Right lobe of liver (tissue), 4 donors: ENCODE results near the gene ATXN2L.

Source experiments
- CTCF ChIP-seq, 4 donors: fragments of 200-600 bp in 3 of 4; fragments of 450-650 bp in 1 of 4; IDR thresholded peaks; one replicate each; pipeline versions ENCODE4 v1.5.1 to v1.8.0; 2016 to 2022; ENCODE audit warnings: antibody characterized with exemption in 4 of 4, mild to moderate bottlenecking in 2 of 4
- POLR2A ChIP-seq: fragments of 450-650 bp; IDR thresholded peaks from one replicate; pipeline ENCODE4 v1.6.1; 2017; ENCODE audit warnings: antibody characterized with exemption, mild to moderate bottlenecking
- donor health status: DM: no; HTN: no; CAD: no.
- donor health status: DM: no; HTN: no; CAD: no.
- donor health status: DM: no; HTN: yes; CAD: no.

- no peak for TF ChIP-seq CTCF (IDR thresholded peaks at IDR 0.05)
- no peak for TF ChIP-seq POLR2A
Observed at GRCh38 chr16:28845293-28845692, 22.5 kb downstream of the ATXN2L start.
